HUDEP-2 (cell line): ENCODE data around the gene CLSTN2.

Source experiments
- DNase-seq, 76 experiments: peaks; one replicate each; lab custom pipeline; 2025; ENCODE audit not compliant: unreplicated experiment in 76 of 76; lab: John Stamatoyannopoulos, UW

CLSTN2 gene

GRCh38 chr3:140089403-140090072 is 154.6 kb downstream of the CLSTN2 start:
- no peak for DNase-seq

- DNase-seq = no peak
Observed at GRCh38 chr3:140091143-140091542, 156.2 kb downstream of the CLSTN2 start.

- DNase-seq = peak in 1 of 76 experiments; percentile 0
Observed at GRCh38 chr3:140092848-140093536, 158.0 kb downstream of the CLSTN2 start.

GRCh38 chr3:140093742-140094141 is 158.8 kb downstream of the CLSTN2 start:
- DNase-seq = no peak

GRCh38 chr3:140094487-140094886 is 159.5 kb downstream of the CLSTN2 start:
- no peak for DNase-seq

- DNase-seq = no peak
Observed at GRCh38 chr3:140096037-140096436, 161.1 kb downstream of the CLSTN2 start.

- DNase-seq = no peak
Observed at GRCh38 chr3:140097874-140098635, 163.1 kb downstream of the CLSTN2 start.

- no peak for DNase-seq
Observed at GRCh38 chr3:140100479-140100878, 165.5 kb downstream of the CLSTN2 start.

GRCh38 chr3:140103166-140103565 is 168.2 kb downstream of the CLSTN2 start:
- DNase-seq = no peak

GRCh38 chr3:140103986-140104645 is 169.1 kb downstream of the CLSTN2 start:
- DNase-seq = no peak

GRCh38 chr3:140113996-140114788 is 179.2 kb downstream of the CLSTN2 start:
- no peak for DNase-seq

- no peak for DNase-seq
Observed at GRCh38 chr3:140114789-140115080, 179.8 kb downstream of the CLSTN2 start.

GRCh38 chr3:140117096-140117526 is 182.1 kb downstream of the CLSTN2 start:
- no peak for DNase-seq

- no peak for DNase-seq
Observed at GRCh38 chr3:140122183-140122582, 187.2 kb downstream of the CLSTN2 start.

GRCh38 chr3:140128217-140128616 is 193.2 kb downstream of the CLSTN2 start:
- no peak for DNase-seq

GRCh38 chr3:140128631-140129030 is 193.6 kb downstream of the CLSTN2 start:
- peak in 26 of 76 experiments; percentile 0 to 50 (median 12) for DNase-seq

GRCh38 chr3:140129768-140130284 is 194.8 kb downstream of the CLSTN2 start:
- no peak for DNase-seq

GRCh38 chr3:140131895-140132294 is 196.9 kb downstream of the CLSTN2 start:
- DNase-seq = no peak

- no peak for DNase-seq
Observed at GRCh38 chr3:140134231-140134965, 199.4 kb downstream of the CLSTN2 start.

- DNase-seq = no peak
Observed at GRCh38 chr3:140135461-140135860, 200.5 kb downstream of the CLSTN2 start.
